NCI-H2196 (cell line): ENCODE results near the gene EVA1A.

Experiments
- DNase-seq: peaks from one replicate; lab custom pipeline; 2025; ENCODE audit not compliant: unreplicated experiment; lab: John Stamatoyannopoulos, UW

EVA1A gene

GRCh38 chr2:75564026-75564688 lies 3.4 kb upstream of the EVA1A start:
- no peak for DNase-seq

- no peak for DNase-seq
Observed at GRCh38 chr2:75563591-75563990, 2.9 kb upstream of the EVA1A start.

- DNase-seq = no peak
Observed at GRCh38 chr2:75562513-75562864, 1.8 kb upstream of the EVA1A start.

- no peak for DNase-seq
Observed at GRCh38 chr2:75561566-75562512, 1.1 kb upstream of the EVA1A start.

GRCh38 chr2:75560022-75560767 lies 544 bp downstream of the EVA1A start:
- peak; percentile 5 for DNase-seq

GRCh38 chr2:75559680-75560021 lies 1.1 kb downstream of the EVA1A start:
- DNase-seq = no peak

- no peak for DNase-seq
Observed at GRCh38 chr2:75558786-75559679, 1.7 kb downstream of the EVA1A start.

GRCh38 chr2:75558136-75558535 lies 2.6 kb downstream of the EVA1A start:
- no peak for DNase-seq

GRCh38 chr2:75557474-75558133 lies 3.1 kb downstream of the EVA1A start:
- no peak for DNase-seq

GRCh38 chr2:75556679-75557366 lies 3.9 kb downstream of the EVA1A start:
- no peak for DNase-seq

- no peak for DNase-seq
Observed at GRCh38 chr2:75555701-75556100, 5.0 kb downstream of the EVA1A start.

GRCh38 chr2:75553935-75554531 lies 6.7 kb downstream of the EVA1A start:
- no peak for DNase-seq

GRCh38 chr2:75552222-75552621 lies 8.5 kb downstream of the EVA1A start:
- no peak for DNase-seq

- DNase-seq = no peak
Observed at GRCh38 chr2:75551434-75551833, 9.3 kb downstream of the EVA1A start.

- DNase-seq = no peak
Observed at GRCh38 chr2:75549401-75550253, 11.1 kb downstream of the EVA1A start.

GRCh38 chr2:75548036-75548573 lies 12.6 kb downstream of the EVA1A start:
- DNase-seq = peak; percentile 4

GRCh38 chr2:75547345-75548035 lies 13.2 kb downstream of the EVA1A start:
- no peak for DNase-seq
